GM21360 (cell line): ENCODE measurements around the gene PSMA6.
"Not testable (repeated sequence)": the region's sequence is repeated elsewhere in the genome, so short reads cannot be mapped to it uniquely, and the experiment has no call there.

ENCODE experiments used
- ATAC-seq: cut with Tn5 transposase; IDR thresholded peaks from one replicate; pipeline ENCODE4 v1.9.1; 2021; ENCODE audit warnings: mild to moderate bottlenecking, moderate library complexity; ENCODE audit not compliant: unreplicated experiment

PSMA6 gene

GRCh38 chr14:35341751-35342488 is 49.7 kb downstream of the PSMA6 start:
- no peak for ATAC-seq

GRCh38 chr14:35342489-35343010 is 50.4 kb downstream of the PSMA6 start:
- ATAC-seq: no peak

GRCh38 chr14:35343702-35344101 is 51.5 kb downstream of the PSMA6 start:
- ATAC-seq: no peak

- ATAC-seq: no peak
Observed at GRCh38 chr14:35344107-35344807, 52.1 kb downstream of the PSMA6 start.

- no peak for ATAC-seq
Observed at GRCh38 chr14:35346738-35347322, 54.6 kb downstream of the PSMA6 start.

- ATAC-seq: no peak
Observed at GRCh38 chr14:35347323-35348043, 55.3 kb downstream of the PSMA6 start.

- ATAC-seq: not testable (repeated sequence)
Observed at GRCh38 chr14:35348044-35348380, 55.8 kb downstream of the PSMA6 start.

GRCh38 chr14:35349496-35350365 is 57.5 kb downstream of the PSMA6 start:
- ATAC-seq: no peak

GRCh38 chr14:35351497-35351896 is 59.3 kb downstream of the PSMA6 start:
- ATAC-seq: no peak

GRCh38 chr14:35351897-35352273 is 59.7 kb downstream of the PSMA6 start:
- ATAC-seq: no peak

GRCh38 chr14:35352274-35353233 is 60.4 kb downstream of the PSMA6 start:
- ATAC-seq: no peak

- no peak for ATAC-seq
Observed at GRCh38 chr14:35353409-35354172, 61.4 kb downstream of the PSMA6 start.

- ATAC-seq: not testable (repeated sequence)
Observed at GRCh38 chr14:35355235-35355634, 63.1 kb downstream of the PSMA6 start.

GRCh38 chr14:35355981-35356841 is 64.0 kb downstream of the PSMA6 start:
- ATAC-seq: no peak

- ATAC-seq: not testable (repeated sequence)
Observed at GRCh38 chr14:35359655-35360054, 67.5 kb downstream of the PSMA6 start.

- ATAC-seq: no peak
Observed at GRCh38 chr14:35361141-35361480, 68.9 kb downstream of the PSMA6 start.

GRCh38 chr14:35362450-35362849 is 70.3 kb downstream of the PSMA6 start:
- ATAC-seq: no peak
